Measurements from ENCODE around the gene NOPCHAP1.

GRCh38 chr12:104953323-104953722, 32.8 kb upstream of the NOPCHAP1 start:
- TF ChIP-seq EZH2phosphoT487 (IDR thresholded peaks at IDR 0.05; ENCODE audit: insufficient read depth, low read depth) (no peak), EZH2 (IDR thresholded peaks at IDR 0.05; ENCODE audit: insufficient read depth, poor library complexity, severe bottlenecking) (no peak)

All from GM23248 (cell line).